ENCODE results near the gene TMEM132C. TPM values are rescaled to one million over a fixed set of nuclear protein-coding genes. Genes with fewer than 3 reads are reported as not detected.

The TMEM132C gene
- total and polyA plus RNA-seq, 2 of the 8 experiments (the other 6 are each of a cell fraction or from before 2014, with no cell fraction given): 0.23 to 0.76 TPM

- ChIA-PET CTCF (ENCODE audit: partially characterized antibody) (interaction anchor here (0.7 to 0.8 kb wide), 2 partner anchors 40 to 673 kb away, joined by 3 read pairs; no protein-coding TSS in a partner anchor), POLR2A (ENCODE audit: partially characterized antibody) (no interaction called here)
- Histone ChIP-seq H2AFZ (ENCODE audit: low read length) (no peak overlapping the region), H3K27me3 (replicated peaks in 1 of 4; ENCODE audit: control insufficient read depth in 3 of 4, extremely low read depth in 1 of 4, insufficient read depth in 3 of 4, low read length in 3 of 4) (peaks cover 0 to 2% (median 0%) of the 10 kb centered on the region in 4 experiments; a peak in 1 of 7 replicates), H3K18ac (ENCODE audit: extremely low read depth, low read length) (no peak overlapping the region), H3K23ac (ENCODE audit: insufficient read length) (no peak overlapping the region), H3K36me3 (ENCODE audit: control insufficient read depth in 2 of 4, insufficient read depth in 4 of 4, low read length in 3 of 4) (no peaks in the 10 kb centered on the region), H3K9ac (replicated peaks in 1 of 4; ENCODE audit: extremely low read depth in 1 of 4, low read depth in 3 of 4, low read length in 3 of 4) (no peak overlapping the region), H4K20me1 (replicated peaks in 1 of 2; ENCODE audit: control insufficient read depth in 1 of 2, insufficient read depth in 2 of 2, low read length in 2 of 2) (no peaks in the 10 kb centered on the region), H2BK12ac (ENCODE audit: low read depth, low read length) (no peak overlapping the region), H2BK120ac (replicated peaks; ENCODE audit: low read depth, low read length) (no peak overlapping the region), H2BK15ac (ENCODE audit: low read length) (no peak overlapping the region), H3K56ac (replicated peaks; ENCODE audit: insufficient read length, low read depth, low read length) (no peak overlapping the region), H2BK5ac (ENCODE audit: low read depth, low read length) (no peak overlapping the region), H4K91ac (replicated peaks; ENCODE audit: insufficient read length, low read length) (no peak overlapping the region), H3K79me1 (ENCODE audit: low read depth, low read length) (no peaks in the 10 kb centered on the region), H2AK5ac (ENCODE audit: low read depth, low read length) (no peak overlapping the region), H3K23me2 (ENCODE audit: low read depth, low read length) (no peaks in the 10 kb centered on the region), H3K4me3 (ENCODE audit: extremely low read depth in 1 of 4, insufficient read depth in 2 of 4, low read depth in 3 of 4, low read length in 4 of 4) (no peak overlapping the region), H3K4me2 (ENCODE audit: insufficient read depth in 1 of 2, low read depth in 2 of 2, low read length in 2 of 2) (no peak overlapping the region), H2BK20ac (ENCODE audit: low read length) (no peak overlapping the region), H3K27ac (ENCODE audit: low read depth, low read length) (no peak overlapping the region), H3K9me3 (ENCODE audit: insufficient read depth in 2 of 2, low read depth in 1 of 2, low read length in 1 of 2) (peaks cover 6 to 13% of the 10 kb centered on the region in 2 experiments; a peak in 2 of 4 replicates), H4K8ac (ENCODE audit: extremely low read depth, insufficient read depth, low read length) (no peak overlapping the region), H4K5ac (ENCODE audit: insufficient read length, low read depth, low read length) (no peak overlapping the region), H3K4me1 (replicated peaks in 1 of 4; ENCODE audit: control insufficient read depth in 3 of 4, insufficient read depth in 4 of 4, low read length in 3 of 4) (no peaks in the 10 kb centered on the region), H3K14ac (ENCODE audit: insufficient read length) (no peak overlapping the region), H3K4ac (replicated peaks; ENCODE audit: insufficient read length, low read depth, low read length) (no peak overlapping the region), H3K79me2 (ENCODE audit: control insufficient read depth in 1 of 2, insufficient read depth in 2 of 2, low read length in 2 of 2) (no peaks in the 10 kb centered on the region)
- TF ChIP-seq TAF1 (IDR thresholded peaks at IDR 0.05; ENCODE audit: low read depth, low read length) (no peak), SIX5 (IDR thresholded peaks at IDR 0.05; ENCODE audit: low read depth, low read length) (no peak), CHD1 (IDR thresholded peaks at IDR 0.05; ENCODE audit: low read depth, low read length) (no peak), TAF7 (optimal IDR thresholded peaks at IDR 0.05; ENCODE audit: borderline replicate concordance, low read depth, low read length) (no peak), YY1 (IDR thresholded peaks at IDR 0.05; ENCODE audit: low read depth, low read length) (no peak), SIRT6 (IDR thresholded peaks at IDR 0.05; ENCODE audit: low read length) (no peak), TEAD4 (IDR thresholded peaks at IDR 0.05; ENCODE audit: low read depth, low read length) (no peak), SP2 (IDR thresholded peaks at IDR 0.05; ENCODE audit: low read length) (no peak), RNF2 (IDR thresholded peaks at IDR 0.05; ENCODE audit: borderline replicate concordance, low read depth, low read length, missing control alignments, poor library complexity, severe bottlenecking) (no peak), ZNF274 (IDR thresholded peaks at IDR 0.05; ENCODE audit: borderline replicate concordance, extremely low read depth, low read length) (no peak), SIN3A (conservative IDR thresholded peaks at IDR 0.05 in 1 of 2, IDR thresholded peaks at IDR 0.05 in 1 of 2; ENCODE audit: low read depth in 1 of 2, low read length in 2 of 2) (no peak)
- WGBS, 2 experiments (ENCODE audit: extremely low coverage in 1 of 2, insufficient coverage in 1 of 2, insufficient read length in 1 of 2, insufficient replicate concordance in 2 of 2, low coverage in 1 of 2, low lambda C conversion rate in 2 of 2, missing lambda C conversion rate in 1 of 2): 86% methylated on average over 4 of the region's 4 CpGs; no CpG with 5 or more reads in 1 of the 2 experiments
- DNase-seq (ENCODE audit: low read depth in 1 of 2, low spot score in 2 of 2) (no peak), FAIRE-seq (no peak)
Measured at GRCh38 chr12:128276471-128276870, 9.5 kb downstream of the TMEM132C start.
